Transverse colon (tissue), 4 donors: ENCODE data around the gene LIMS1. TPM values are rescaled to one million over a fixed set of nuclear protein-coding genes. Genes with fewer than 3 reads are reported as not detected.

ENCODE experiments used
- DNase-seq: peaks from one replicate; pipeline ENCODE4 v3.0.0-alpha.2; 2019
- H3K27ac ChIP-seq, 4 donors: fragments of 200-600 bp; sonication (generic); 2 replicates each; pipeline ENCODE4 v1.5.1; 2016 to 2018; ENCODE audit warnings: inconsistent platforms in 4 of 4
- H3K27me3 ChIP-seq: fragments of 200-600 bp; sonication (generic); 2 replicates; pipeline ENCODE4 v1.5.1; 2017; ENCODE audit warnings: inconsistent platforms
- H3K36me3 ChIP-seq, 4 donors: fragments of 200-600 bp; sonication (generic); 2 replicates each; pipeline ENCODE4 v1.5.1; 2017 to 2019; ENCODE audit warnings: inconsistent platforms in 4 of 4
- H3K4me1 ChIP-seq, 4 donors: fragments of 200-600 bp; sonication (generic); 2 replicates each; pipeline ENCODE4 v1.5.1; 2017 to 2020; ENCODE audit warnings: inconsistent platforms in 4 of 4
- H3K4me3 ChIP-seq, 4 donors: fragments of 200-600 bp; sonication (generic); 1 replicate in 1 of 4; 2 replicates in 3 of 4; pipeline versions ENCODE4 v1.5.1 to v1.6.1; 2017 to 2019; ENCODE audit warnings: inconsistent platforms in 4 of 4
- H3K9me3 ChIP-seq, 2 donors: fragments of 200-600 bp; sonication (generic); 2 replicates each; pipeline ENCODE4 v1.5.1; 2017 to 2019; ENCODE audit warnings: inconsistent platforms in 2 of 2
- EP300 ChIP-seq: sonication (generic); formaldehyde crosslinking; IDR thresholded peaks from one replicate; pipeline ENCODE4 v1.6.1; 2017; ENCODE audit warnings: antibody characterized with exemption, low read depth
- POLR2A ChIP-seq: fragments of 450-650 bp; IDR thresholded peaks from one replicate; pipeline ENCODE4 v1.6.1; 2016; ENCODE audit warnings: antibody characterized with exemption, mild to moderate bottlenecking, moderate library complexity
- POLR2AphosphoS5 ChIP-seq, 3 donors: sonication (generic); formaldehyde crosslinking; IDR thresholded peaks; one replicate each; pipeline ENCODE4 v1.6.1; 2016; ENCODE audit warnings: antibody characterized with exemption in 3 of 3
- WGBS, 2 donors: methylation state at CpG; one replicate each; pipeline ENCODE4 v1.1.5; 2018; ENCODE audit warnings: low coverage in 1 of 2; 5-methylcytosine and 5-hydroxymethylcytosine counted together
- in situ Hi-C, 4 donors: fragments of 200-750 bp; cut with MboI; loops; one replicate each; pipeline versions ENCODE4 v1.15.0 to v1.15.1; 2017; ENCODE audit warnings: low sequenced_read_pairs in 3 of 4, low pct_ligation_motif_present in 1 of 4, low pct_unique_long_range_greater_than_20kb in 1 of 4
- intact Hi-C: fragments of 100-400 bp; cut with DNase I; formaldehyde crosslinking; loops from one replicate; pipeline ENCODE4 v1.15.1; 2023; ENCODE audit warnings: low total_unique reads
- total RNA-seq, 4 donors: library from RNA; depleted of rRNA; stranded (reverse); fragments of >200 nt; gene quantifications; one replicate each; pipeline ENCODE4 v1.1.0, GENCODE V29; 2016
- TF ChIP-seq, protein P1 (sequence below), 5 experiments: fragments of 200-600 bp in 3 of 5; fragments of 450-650 bp in 2 of 5; sonication (generic) in 3 of 5; IDR thresholded peaks; 1 replicate in 2 of 5; 2 replicates in 3 of 5; pipeline ENCODE4 v1.5.1; 2016 to 2017; ENCODE audit warnings: antibody characterized with exemption in 5 of 5, inconsistent platforms in 3 of 5, mild to moderate bottlenecking in 2 of 5, moderate library complexity in 1 of 5

LIMS1 gene
- total RNA-seq, 4 donors from 2014 or later: 4.5 to 41.0 (median 24.1) TPM

DNA sequence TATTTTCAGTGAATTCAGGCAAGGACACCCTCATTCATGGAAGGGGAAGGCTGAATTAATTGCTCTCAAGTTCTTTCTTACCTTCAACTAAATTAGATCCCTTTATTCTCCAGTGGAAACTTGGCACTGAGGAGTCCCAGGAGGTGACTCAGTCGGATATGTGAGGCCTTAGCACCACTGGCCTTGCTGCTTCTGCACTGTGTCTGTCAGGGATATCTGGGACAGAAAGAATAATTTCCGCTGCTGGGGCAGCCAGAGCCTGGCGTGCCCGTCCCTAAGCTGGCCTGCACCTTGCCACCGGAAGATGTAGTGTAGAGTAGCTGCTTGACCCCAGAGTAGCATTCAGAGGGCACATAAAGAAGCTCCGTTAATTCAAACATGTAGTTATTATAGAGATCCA, 53.4 kb downstream of the LIMS1 start:
- no peak for DNase-seq

DNA sequence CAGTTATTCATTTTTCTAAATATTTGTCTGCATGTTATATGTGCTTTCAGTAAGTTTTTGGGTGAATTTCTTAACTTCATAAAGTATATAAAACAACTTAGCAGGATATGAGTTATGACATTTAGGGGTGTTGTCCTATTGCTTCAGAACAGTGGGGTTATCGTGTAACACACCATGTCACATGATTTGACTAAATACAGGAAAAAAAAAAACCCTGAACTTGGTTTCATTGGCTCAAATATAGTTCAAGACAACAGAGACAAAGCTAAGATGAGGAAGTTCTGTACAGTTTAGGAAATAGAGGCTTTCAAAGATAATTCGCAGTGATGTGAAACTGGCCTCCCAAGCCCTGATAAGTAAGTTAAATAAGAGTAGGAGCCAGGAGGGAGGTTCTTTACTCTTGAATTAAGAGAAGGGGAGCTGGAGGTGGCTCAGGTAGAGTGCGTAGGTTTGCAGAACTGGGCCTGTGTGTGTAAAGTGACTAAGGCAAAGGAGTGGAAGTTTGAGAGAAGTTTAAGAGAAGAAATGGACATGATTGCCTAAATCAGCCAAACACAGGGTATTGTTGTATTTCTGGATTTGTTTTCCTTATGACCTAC, 53.9 kb downstream of the LIMS1 start:
- in situ Hi-C loops (loop anchor here (10.0 to 25.0 kb wide), 5 partner anchors 53 to 376 kb away; partner anchors contain the start of gene LIMS1 (in 1 of the 4)), intact Hi-C loops (loop anchor here (10.0 kb wide), 1 partner anchor 243 kb away; no protein-coding TSS in a partner anchor)
- H3K4me1 ChIP-seq: peaks cover 28 to 56% (median 29%) of the 10 kb centered on the region in 4 donors
- no peaks in the 10 kb centered on the region for H3K27me3 ChIP-seq
- no peaks in the 10 kb centered on the region for H3K9me3 ChIP-seq
- H3K4me3 ChIP-seq: peak overlapping the region in 1 of 4 donors; percentile 17
- no peak for DNase-seq
- H3K27ac ChIP-seq: peak overlapping the region; percentile 71 to 80 (median 73)
- no peaks in the 10 kb centered on the region for H3K36me3 ChIP-seq
- WGBS, 2 donors: 45% methylated on average over 3 of the region's 3 CpGs
- TF ChIP-seq POLR2AphosphoS5 (IDR thresholded peaks at IDR 0.05) (peak in 2 of 3 donors; percentile 17 to 73), POLR2A (peak; percentile 37)
- TF ChIP-seq, protein P1, sequence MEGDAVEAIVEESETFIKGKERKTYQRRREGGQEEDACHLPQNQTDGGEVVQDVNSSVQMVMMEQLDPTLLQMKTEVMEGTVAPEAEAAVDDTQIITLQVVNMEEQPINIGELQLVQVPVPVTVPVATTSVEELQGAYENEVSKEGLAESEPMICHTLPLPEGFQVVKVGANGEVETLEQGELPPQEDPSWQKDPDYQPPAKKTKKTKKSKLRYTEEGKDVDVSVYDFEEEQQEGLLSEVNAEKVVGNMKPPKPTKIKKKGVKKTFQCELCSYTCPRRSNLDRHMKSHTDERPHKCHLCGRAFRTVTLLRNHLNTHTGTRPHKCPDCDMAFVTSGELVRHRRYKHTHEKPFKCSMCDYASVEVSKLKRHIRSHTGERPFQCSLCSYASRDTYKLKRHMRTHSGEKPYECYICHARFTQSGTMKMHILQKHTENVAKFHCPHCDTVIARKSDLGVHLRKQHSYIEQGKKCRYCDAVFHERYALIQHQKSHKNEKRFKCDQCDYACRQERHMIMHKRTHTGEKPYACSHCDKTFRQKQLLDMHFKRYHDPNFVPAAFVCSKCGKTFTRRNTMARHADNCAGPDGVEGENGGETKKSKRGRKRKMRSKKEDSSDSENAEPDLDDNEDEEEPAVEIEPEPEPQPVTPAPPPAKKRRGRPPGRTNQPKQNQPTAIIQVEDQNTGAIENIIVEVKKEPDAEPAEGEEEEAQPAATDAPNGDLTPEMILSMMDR (IDR thresholded peaks at IDR 0.05): no peak

More for the DNA sequence above, 53.4 kb downstream of the LIMS1 start:
- H3K4me3 ChIP-seq: no peak overlapping the region
- in situ Hi-C loops: loop anchor here (10.0 to 25.0 kb wide), 5 partner anchors 53 to 375 kb away; partner anchors contain the start of gene LIMS1 (in 1 of the 4)
- no peaks in the 10 kb centered on the region for H3K9me3 ChIP-seq
- 61% methylated on average over 6 of the region's 6 CpGs; no CpG with 5 or more reads in 1 of the 2 donors for WGBS, 2 donors
- peak overlapping the region; percentile 71 to 80 (median 73) for H3K27ac ChIP-seq
- H3K4me1 ChIP-seq: peaks cover 26 to 51% (median 26%) of the 10 kb centered on the region in 4 donors
- TF ChIP-seq POLR2AphosphoS5 (IDR thresholded peaks at IDR 0.05): peak in 2 of 3 donors; percentile 6 to 18
- TF ChIP-seq, protein P1 (IDR thresholded peaks at IDR 0.05): no peak
- intact Hi-C loops: loop anchor here (10.0 kb wide), 1 partner anchor 243 kb away; no protein-coding TSS in a partner anchor
- H3K36me3 ChIP-seq: no peaks in the 10 kb centered on the region
- no peaks in the 10 kb centered on the region for H3K27me3 ChIP-seq

DNA sequence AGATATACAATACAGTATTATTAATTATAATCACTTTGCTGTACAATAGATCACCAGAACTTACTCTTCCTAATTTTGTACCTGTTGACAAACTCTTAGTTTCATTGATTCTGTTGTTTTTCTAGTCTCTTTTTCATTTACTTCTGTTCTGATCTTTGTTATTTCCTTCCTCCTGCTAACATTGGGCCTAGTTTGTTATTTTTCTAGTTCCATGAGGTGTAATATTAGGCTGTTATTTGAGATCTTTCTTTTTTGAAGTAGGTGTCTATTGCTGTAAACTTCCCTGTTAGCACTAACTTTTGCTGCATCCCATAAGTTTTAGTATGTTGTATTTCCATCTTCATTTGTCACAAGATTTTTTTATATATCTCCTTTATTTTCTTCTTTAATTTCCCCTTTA, 55.1 kb downstream of the LIMS1 start:
- in situ Hi-C loops: loop anchor here (10.0 to 25.0 kb wide), 5 partner anchors 55 to 377 kb away; partner anchors contain the start of gene LIMS1 (in 1 of the 4)

DNA sequence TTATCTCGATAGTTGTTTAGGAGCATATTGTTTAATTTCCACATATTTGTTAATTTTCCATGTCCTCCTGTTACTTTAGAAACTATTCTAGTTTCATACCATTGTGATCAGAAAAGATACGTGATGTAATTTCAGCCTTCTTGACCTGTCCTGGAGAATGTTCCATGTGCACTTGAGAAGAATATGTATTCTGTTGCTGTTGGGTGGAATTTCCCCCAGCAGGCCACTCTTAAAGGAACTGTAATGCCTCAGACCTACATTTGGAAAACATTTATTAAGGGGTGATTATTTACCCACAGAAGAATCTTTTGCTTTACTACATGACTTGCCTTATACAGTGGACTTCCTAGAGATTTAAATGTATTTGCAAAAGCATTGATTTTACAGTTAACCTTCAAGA, 55.5 kb downstream of the LIMS1 start:
- TF ChIP-seq, protein P1 (IDR thresholded peaks at IDR 0.05): no peak
- no peak for TF ChIP-seq EP300
- H3K27ac ChIP-seq: peak overlapping the region in 3 of 4 donors; percentile 71 to 74 (median 72)
- H3K9me3 ChIP-seq: no peaks in the 10 kb centered on the region
- H3K4me1 ChIP-seq: peaks cover 32 to 65% (median 38%) of the 10 kb centered on the region in 4 donors
- H3K27me3 ChIP-seq: no peaks in the 10 kb centered on the region
- H3K4me3 ChIP-seq: no peak overlapping the region
- 70 to 95% methylated on average over 2 of the region's 2 CpGs for WGBS, 2 donors
- DNase-seq: no peak
- intact Hi-C loops (loop anchor here (10.0 kb wide), 1 partner anchor 245 kb away; no protein-coding TSS in a partner anchor), in situ Hi-C loops (loop anchor here (10.0 to 25.0 kb wide), 5 partner anchors 55 to 377 kb away; partner anchors contain the start of gene LIMS1 (in 1 of the 4))
- H3K36me3 ChIP-seq: no peaks in the 10 kb centered on the region

More for the DNA sequence above, 55.1 kb downstream of the LIMS1 start:
- intact Hi-C loops: loop anchor here (10.0 kb wide), 1 partner anchor 245 kb away; no protein-coding TSS in a partner anchor
- Histone ChIP-seq H3K4me3 (no peak overlapping the region), H3K27me3 (no peaks in the 10 kb centered on the region), H3K4me1 (peaks cover 31 to 63% (median 35%) of the 10 kb centered on the region in 4 donors), H3K36me3 (no peaks in the 10 kb centered on the region), H3K9me3 (no peaks in the 10 kb centered on the region), H3K27ac (peak overlapping the region in 3 of 4 donors; percentile 71 to 74 (median 72))
- TF ChIP-seq, protein P1 (IDR thresholded peaks at IDR 0.05): no peak
- no peak for TF ChIP-seq POLR2A
- no peak for TF ChIP-seq POLR2AphosphoS5 (IDR thresholded peaks at IDR 0.05)
- TF ChIP-seq EP300: no peak
- DNase-seq: no peak
